K562 (cell line): ENCODE measurements around the gene HTR5A. TPM values are rescaled to one million over a fixed set of nuclear protein-coding genes. Genes with fewer than 3 reads are reported as not detected.

ENCODE experiments used
- ATAC-seq: fragments of 200-7000 bp; cut with Tn5 transposase; 3 replicates; pipeline ENCODE4 v1.9.1; 2020; ENCODE audit warnings: moderate library complexity
- BruUV-seq: library from RNA; stranded (reverse); fragments of 400-500 nt; replicated peaks from 2 replicates; lab custom pipeline; 2021; lab: Mats Ljungman, UMichigan
- CTCF ChIA-PET: fragments of 300-600 bp; formaldehyde crosslinking; extraction: SDS; loops from one replicate; lab custom pipeline; 2021; ENCODE audit warnings: low intra/inter-chr PET ratio; lab: Yijun Ruan, JAX
- POLR2A ChIA-PET: fragments of 300-600, 350-650 bp; sonication (Branson Sonifier 250); formaldehyde crosslinking; extraction: SDS; loops from one replicate; lab custom pipeline; 2021; ENCODE audit warnings: antibody characterized with exemption, inconsistent platforms; lab: Yijun Ruan, JAX
- DNase-seq, 4 experiments: peaks; one replicate each; pipeline versions ENCODE4 v3.0.0 to v3.0.0-alpha.2; 2011 to 2018; ENCODE audit warnings: low spot score in 3 of 4, mixed read lengths in 3 of 4; ENCODE audit errors: extremely low read depth in 1 of 4
- FAIRE-seq: peaks from 2 replicates; lab custom pipeline; 2011; peaks lifted over from hg19 to GRCh38; lab: Jason Lieb, UNC
- H2AFZ ChIP-seq: 2 replicates; pipeline ENCODE4 v1.6.0; 2011; ENCODE audit warnings: low read depth, low read length, control low read depth, inconsistent platforms
- H3K27ac ChIP-seq: fragments of 200-600 bp; 3 replicates; pipeline ENCODE4 v1.8.0; 2011; ENCODE audit warnings: low read depth, mild to moderate bottlenecking, control low read depth, inconsistent platforms, low read length, moderate library complexity, mixed read lengths; ENCODE audit errors: extremely low read depth
- H3K27me3 ChIP-seq, 2 experiments: fragments of 300-600 bp in 1 of 2; 2 replicates in 1 of 2; 3 replicates in 1 of 2; pipeline versions ENCODE4 v1.6.0 to v1.8.0; 2011; ENCODE audit warnings: inconsistent platforms in 2 of 2, low read length in 2 of 2, mild to moderate bottlenecking in 1 of 2, mixed read lengths in 1 of 2, moderate library complexity in 1 of 2; ENCODE audit not compliant: control insufficient read depth in 2 of 2, insufficient read depth in 2 of 2
- H3K36me3 ChIP-seq: fragments of 300-600 bp; 3 replicates; pipeline ENCODE4 v1.8.0; 2011; ENCODE audit warnings: mild to moderate bottlenecking, low read length, inconsistent platforms; ENCODE audit not compliant: control insufficient read depth, insufficient read depth
- H3K4me1 ChIP-seq, 2 experiments: fragments of 200-600 bp in 1 of 2; replicated peaks in 1 of 2; 2 replicates in 1 of 2; 3 replicates in 1 of 2; pipeline versions ENCODE4 v1.5.1 to v1.8.0; 2011; ENCODE audit warnings: inconsistent platforms in 2 of 2, low read length in 2 of 2, mild to moderate bottlenecking in 1 of 2, mixed read lengths in 1 of 2, moderate library complexity in 1 of 2; ENCODE audit not compliant: control insufficient read depth in 2 of 2, insufficient read depth in 2 of 2
- H3K4me2 ChIP-seq: 2 replicates; pipeline ENCODE4 v1.6.1; 2011; ENCODE audit warnings: low read length, control low read depth, inconsistent platforms, mixed read lengths; ENCODE audit not compliant: insufficient read depth
- H3K4me3 ChIP-seq: fragments of 200-600 bp; sonication (generic), shearing (Covaris generic); 2 replicates; pipeline ENCODE4 v1.5.1; 2016; ENCODE audit warnings: control low read depth, inconsistent platforms
- H3K79me2 ChIP-seq: fragments of 200-600 bp; 3 replicates; pipeline ENCODE4 v1.8.0; 2011; ENCODE audit warnings: low read length, inconsistent platforms; ENCODE audit not compliant: control insufficient read depth, insufficient read depth
- H3K9ac ChIP-seq, 2 experiments: 2 replicates each; pipeline versions ENCODE4 v1.6.0 to v1.6.1; 2011; ENCODE audit warnings: low read depth in 2 of 2, low read length in 2 of 2, control low read depth in 1 of 2, inconsistent platforms in 1 of 2, mild to moderate bottlenecking in 1 of 2, mixed read lengths in 1 of 2; ENCODE audit not compliant: insufficient read depth in 1 of 2
- H3K9me1 ChIP-seq: one replicate; pipeline ENCODE4 v1.6.0; 2011; ENCODE audit warnings: inconsistent platforms, mild to moderate bottlenecking, low read length, moderate library complexity; ENCODE audit not compliant: control insufficient read depth, insufficient read depth
- H3K9me3 ChIP-seq: replicated peaks from 2 replicates; pipeline ENCODE4 v1.5.1; 2011; ENCODE audit warnings: low read depth, low read length, inconsistent platforms; ENCODE audit not compliant: control insufficient read depth, insufficient read depth
- H4K20me1 ChIP-seq: replicated peaks from 2 replicates; pipeline ENCODE4 v1.6.1; 2011; ENCODE audit warnings: low read length, inconsistent platforms, mixed read lengths; ENCODE audit not compliant: control insufficient read depth, insufficient read depth
- EHMT2 ChIP-seq: fragments of 450-650 bp; IDR thresholded peaks from 2 replicates; pipeline ENCODE4 v1.6.1; 2018; ENCODE audit warnings: antibody characterized with exemption
- HCFC1 ChIP-seq: IDR thresholded peaks from 2 replicates; pipeline ENCODE4 v1.6.1; 2012; ENCODE audit warnings: low read depth, low read length, improper control_type of control experiment
- JUND ChIP-seq, 2 experiments: IDR thresholded peaks; 2 replicates in 1 of 2; 3 replicates in 1 of 2; pipeline ENCODE4 v1.6.1; 2011; ENCODE audit warnings: borderline replicate concordance in 2 of 2, low read depth in 2 of 2, low read length in 2 of 2, improper control_type of control experiment in 1 of 2, missing biosample characterization in 1 of 2, missing genetic modification characterization in 1 of 2, missing genetic modification reagents in 1 of 2
- SNIP1 ChIP-seq: fragments of 450-650 bp; IDR thresholded peaks from 2 replicates; pipeline ENCODE4 v1.7.1; 2017; ENCODE audit warnings: low read depth, mild to moderate bottlenecking
- WHSC1 ChIP-seq: IDR thresholded peaks from one replicate; pipeline ENCODE4 v1.6.1; 2012; ENCODE audit warnings: low read length, control low read depth, inconsistent platforms
- ZC3H8 ChIP-seq: fragments of 450-650 bp; IDR thresholded peaks from 2 replicates; pipeline ENCODE4 v1.6.1; 2017
- ZNF24 ChIP-seq: fragments of 450-650 bp; IDR thresholded peaks from 2 replicates; pipeline ENCODE4 v1.6.1; 2016
- WGBS: fragments of 100-300 bp; shearing (Covaris generic); methylation state at CpG from one replicate; pipeline ENCODE4 v1.1.6; 2016; ENCODE audit warnings: low coverage, mixed read lengths; ENCODE audit not compliant: insufficient coverage; ENCODE audit errors: missing lambda C conversion rate; 5-methylcytosine and 5-hydroxymethylcytosine counted together
- in situ Hi-C: fragments of 300-500 bp; cut with MboI; formaldehyde crosslinking; loops from 4 replicates; pipeline ENCODE4 v1.15.0; 2018; ENCODE audit warnings: inconsistent platforms, mixed read lengths
- intact Hi-C: fragments of 100-400 bp; cut with micrococcal nuclease; formaldehyde crosslinking; loops from 2 replicates; pipeline ENCODE4 v1.14.2; 2022
- polyA plus RNA-seq, 8 experiments: library from polyadenylated mRNA; depleted of rRNA in 4 of 8; stranded (reverse) in 5 of 8; unstranded in 3 of 8; fragments of >200 nt; fragmentation: Nextera tagmentation in 2 of 8; fragmentation: Illumina TruSeq in 1 of 8; extraction: Ambion mirVana in 2 of 8; extraction: Trizol in 1 of 8; gene quantifications; 2 replicates each; pipeline versions ENCODE4 v1.2.1 to v1.2.3, GENCODE V29; 2011 to 2014; ENCODE audit warnings: inconsistent platforms in 1 of 8, missing spikeins in 1 of 8
- total RNA-seq, 7 experiments: library from RNA; depleted of rRNA in 6 of 7; stranded (reverse); fragments of >200 nt in 6 of 7; fragmentation: Illumina TruSeq in 2 of 7; extraction: Trizol in 2 of 7; gene quantifications; 2 replicates each; pipeline versions ENCODE4 v1.2.1 to v1.2.3, GENCODE V29; 2011 to 2021; ENCODE audit warnings: low replicate concordance in 1 of 7
- TF ChIP-seq, protein P1 (sequence below), 2 experiments: fragments of 450-650 bp; formaldehyde crosslinking in 1 of 2; IDR thresholded peaks; 2 replicates each; pipeline versions ENCODE4 v1.4.0 to v1.6.1; 2014 to 2020; ENCODE audit warnings: mild to moderate bottlenecking in 2 of 2, borderline replicate concordance in 1 of 2, low read depth in 1 of 2

HTR5A gene
- total and polyA plus RNA-seq, 9 of the 15 experiments (the other 6 are each of a cell fraction or from before 2014, with no cell fraction given), result 0.06 TPM; not detected in 8

DNA sequence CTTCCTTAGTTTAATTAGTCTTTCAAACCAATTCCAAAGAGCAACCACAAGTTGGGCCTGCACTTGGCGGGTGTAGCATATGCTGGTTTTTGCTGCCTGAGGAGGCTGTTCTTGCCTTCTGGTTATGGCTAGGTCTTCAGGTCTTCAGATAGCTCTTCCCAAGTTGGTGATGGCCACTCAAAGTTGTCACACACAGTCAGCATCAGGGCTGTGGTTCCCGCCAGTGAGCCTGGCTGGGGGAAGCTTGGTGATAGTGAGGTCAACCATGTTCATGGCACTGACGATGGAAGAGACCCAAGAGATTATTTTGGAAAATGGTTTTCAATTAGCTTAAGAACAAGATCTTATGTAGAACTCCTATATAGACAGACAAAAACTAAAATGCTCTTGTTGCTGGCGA, 18.8 kb upstream of the HTR5A start:
- Histone ChIP-seq H3K4me3 (no peak overlapping the region), H3K9me3 (no peaks in the 10 kb centered on the region), H3K4me1 (no peaks in the 10 kb centered on the region), H3K79me2 (no peaks in the 10 kb centered on the region), H3K36me3 (no peaks in the 10 kb centered on the region), H3K9ac (no peak overlapping the region), H3K4me2 (no peak overlapping the region), H3K27me3 (peaks cover 20 to 39% of the 10 kb centered on the region in 2 experiments), H3K27ac (no peak overlapping the region), H2AFZ (no peak overlapping the region), H3K9me1 (no peaks in the 10 kb centered on the region), H4K20me1 (no peaks in the 10 kb centered on the region)
- ChIA-PET POLR2A (interaction anchor here (0.7 to 0.9 kb wide), 2 partner anchors 9 to 12 kb away, joined by 3 read pairs; no protein-coding TSS in a partner anchor), CTCF (no interaction called here)
- TF ChIP-seq HCFC1 (no peak), WHSC1 (no peak), ZNF24 (no peak), SNIP1 (no peak)
- in situ Hi-C loops, result no loop called here
- FAIRE-seq (no peak), ATAC-seq (no peak), DNase-seq (no peak)
- intact Hi-C loops, result no loop called here
- 0% methylated on average over 4 of the region's 4 CpGs for WGBS
- BruUV-seq, result no TSS peak

DNA sequence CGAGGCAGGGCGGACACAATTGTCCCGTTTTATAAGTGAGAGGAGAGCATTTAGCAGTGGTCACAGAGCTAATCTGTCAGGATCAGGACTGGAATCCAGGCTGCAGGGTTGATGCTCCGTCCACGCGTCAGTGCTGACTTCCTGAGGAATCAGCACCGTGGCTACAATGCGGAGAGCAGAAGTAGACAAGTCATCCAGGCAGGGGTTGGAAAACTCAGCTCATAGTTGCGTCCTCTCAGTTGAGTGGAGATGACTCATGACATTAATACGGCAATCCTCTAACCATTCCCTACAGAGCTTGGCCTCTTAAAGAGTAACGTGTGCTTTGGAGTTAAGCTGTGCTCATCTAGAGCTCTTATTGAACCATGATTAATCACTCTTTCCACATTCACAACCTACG, 17.1 kb upstream of the HTR5A start:
- no TSS peak for BruUV-seq
- WGBS, result 0% methylated on average over 12 of the region's 12 CpGs
- intact Hi-C loops, result no loop called here
- TF ChIP-seq, protein P1, sequence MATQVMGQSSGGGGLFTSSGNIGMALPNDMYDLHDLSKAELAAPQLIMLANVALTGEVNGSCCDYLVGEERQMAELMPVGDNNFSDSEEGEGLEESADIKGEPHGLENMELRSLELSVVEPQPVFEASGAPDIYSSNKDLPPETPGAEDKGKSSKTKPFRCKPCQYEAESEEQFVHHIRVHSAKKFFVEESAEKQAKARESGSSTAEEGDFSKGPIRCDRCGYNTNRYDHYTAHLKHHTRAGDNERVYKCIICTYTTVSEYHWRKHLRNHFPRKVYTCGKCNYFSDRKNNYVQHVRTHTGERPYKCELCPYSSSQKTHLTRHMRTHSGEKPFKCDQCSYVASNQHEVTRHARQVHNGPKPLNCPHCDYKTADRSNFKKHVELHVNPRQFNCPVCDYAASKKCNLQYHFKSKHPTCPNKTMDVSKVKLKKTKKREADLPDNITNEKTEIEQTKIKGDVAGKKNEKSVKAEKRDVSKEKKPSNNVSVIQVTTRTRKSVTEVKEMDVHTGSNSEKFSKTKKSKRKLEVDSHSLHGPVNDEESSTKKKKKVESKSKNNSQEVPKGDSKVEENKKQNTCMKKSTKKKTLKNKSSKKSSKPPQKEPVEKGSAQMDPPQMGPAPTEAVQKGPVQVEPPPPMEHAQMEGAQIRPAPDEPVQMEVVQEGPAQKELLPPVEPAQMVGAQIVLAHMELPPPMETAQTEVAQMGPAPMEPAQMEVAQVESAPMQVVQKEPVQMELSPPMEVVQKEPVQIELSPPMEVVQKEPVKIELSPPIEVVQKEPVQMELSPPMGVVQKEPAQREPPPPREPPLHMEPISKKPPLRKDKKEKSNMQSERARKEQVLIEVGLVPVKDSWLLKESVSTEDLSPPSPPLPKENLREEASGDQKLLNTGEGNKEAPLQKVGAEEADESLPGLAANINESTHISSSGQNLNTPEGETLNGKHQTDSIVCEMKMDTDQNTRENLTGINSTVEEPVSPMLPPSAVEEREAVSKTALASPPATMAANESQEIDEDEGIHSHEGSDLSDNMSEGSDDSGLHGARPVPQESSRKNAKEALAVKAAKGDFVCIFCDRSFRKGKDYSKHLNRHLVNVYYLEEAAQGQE (IDR thresholded peaks at IDR 0.05; ENCODE audit: borderline replicate concordance), result peak; percentile 60
- TF ChIP-seq, protein P1 (CRISPR knock-in tag; IDR thresholded peaks at IDR 0.05; ENCODE audit: low read depth), result no peak
- peak; percentile 74 for TF ChIP-seq EHMT2
- TF ChIP-seq ZC3H8, result no peak
- no peak for TF ChIP-seq JUND (IDR thresholded peaks at IDR 0.05; ENCODE audit: borderline replicate concordance, low read depth, low read length)
- peak; percentile 36; the same call in 1 of the 3 replicates for TF ChIP-seq JUND (tag; IDR thresholded peaks at IDR 0.05; ENCODE audit: borderline replicate concordance, low read depth, low read length)

More for the DNA sequence above, 17.1 kb upstream of the HTR5A start:
- Histone ChIP-seq H3K9ac (no peak overlapping the region), H3K4me2 (no peak overlapping the region), H3K4me3 (no peak overlapping the region), H3K9me3 (no peaks in the 10 kb centered on the region), H4K20me1 (no peaks in the 10 kb centered on the region), H3K79me2 (no peaks in the 10 kb centered on the region), H2AFZ (no peak overlapping the region), H3K27ac (no peak overlapping the region), H3K4me1 (no peaks in the 10 kb centered on the region), H3K36me3 (no peaks in the 10 kb centered on the region), H3K27me3 (peaks cover 16 to 37% of the 10 kb centered on the region in 2 experiments), H3K9me1 (no peaks in the 10 kb centered on the region)
- ATAC-seq (peak; percentile 43; the same call in 2 of the 3 replicates), FAIRE-seq (no peak), DNase-seq (peak in 1 of 4 experiments; percentile 6)
- CTCF ChIA-PET, result no interaction called here
- in situ Hi-C loops, result no loop called here
- POLR2A ChIA-PET, result interaction anchor here (0.8 to 1.5 kb wide), 3 partner anchors 16 to 111 kb away, joined by 4 read pairs; no protein-coding TSS in a partner anchor
